Neural progenitor cell (in vitro differentiated cells): Measurements from ENCODE around the gene UFC1. TPM values are rescaled to one million over a fixed set of nuclear protein-coding genes. Genes with fewer than 3 reads are reported as not detected.

Source experiments
- DNase-seq: peaks from one replicate; pipeline ENCODE4 v3.0.0-alpha.2; 2016; ENCODE audit warnings: low spot score
- H2AFZ ChIP-seq: fragments of 200-600 bp; sonication (generic); replicated peaks from 2 replicates; pipeline ENCODE4 v1.6.1; 2016; ENCODE audit warnings: antibody characterized with exemption
- H3F3A ChIP-seq: fragments of 200-600 bp; sonication (generic); 2 replicates; pipeline ENCODE4 v1.6.1; 2016; ENCODE audit warnings: antibody characterized with exemption, low read depth
- H3K27ac ChIP-seq: fragments of 200-600 bp; sonication (generic); 2 replicates; pipeline ENCODE4 v1.5.1; 2016; ENCODE audit warnings: mild to moderate bottlenecking
- H3K27me3 ChIP-seq: fragments of 200-600 bp; sonication (generic); 2 replicates; pipeline ENCODE4 v1.6.1; 2016; ENCODE audit warnings: mild to moderate bottlenecking, moderate library complexity
- H3K36me3 ChIP-seq: fragments of 200-600 bp; sonication (generic); 2 replicates; pipeline ENCODE4 v1.5.1; 2016
- H3K4me1 ChIP-seq: fragments of 200-600 bp; sonication (generic); 2 replicates; pipeline ENCODE4 v1.6.1; 2016; ENCODE audit warnings: mixed run types
- H3K4me2 ChIP-seq: fragments of 200-600 bp; sonication (generic); 2 replicates; pipeline ENCODE4 v1.6.1; 2016
- H3K4me3 ChIP-seq: fragments of 200-600 bp; sonication (generic); 2 replicates; pipeline ENCODE4 v1.5.1; 2016
- H3K79me2 ChIP-seq: fragments of 200-600 bp; sonication (generic); 2 replicates; pipeline ENCODE4 v1.6.1; 2016; ENCODE audit warnings: low read depth
- H3K9ac ChIP-seq: fragments of 200-600 bp; sonication (generic); 2 replicates; pipeline ENCODE4 v1.6.1; 2016
- H3K9me3 ChIP-seq: fragments of 200-600 bp; sonication (generic); 2 replicates; pipeline ENCODE4 v1.5.1; 2016; ENCODE audit warnings: low read depth
- H4K20me1 ChIP-seq: fragments of 200-600 bp; sonication (generic); 2 replicates; pipeline ENCODE4 v1.6.1; 2016; ENCODE audit warnings: low read depth
- H3K27ac Mint-ChIP-seq: 3 replicates; pipeline ENCODE4 v1.8.0; 2021; ENCODE audit warnings: mixed read lengths
- H3K27me3 Mint-ChIP-seq: 2 replicates; pipeline ENCODE4 v1.8.0; 2022; ENCODE audit warnings: low read depth, mild to moderate bottlenecking, inconsistent platforms, moderate library complexity, mixed read lengths; ENCODE audit not compliant: insufficient read depth
- H3K36me3 Mint-ChIP-seq: 3 replicates; pipeline ENCODE4 v1.8.0; 2021; ENCODE audit warnings: mixed read lengths
- H3K4me1 Mint-ChIP-seq: 3 replicates; pipeline ENCODE4 v1.8.0; 2021; ENCODE audit warnings: mixed read lengths
- H3K4me3 Mint-ChIP-seq: 3 replicates; pipeline ENCODE4 v1.8.0; 2021; ENCODE audit warnings: mild to moderate bottlenecking, moderate library complexity, mixed read lengths
- H3K9me3 Mint-ChIP-seq: 3 replicates; pipeline ENCODE4 v1.8.0; 2020; ENCODE audit warnings: mixed read lengths
- EZH2 ChIP-seq: fragments of 200-600 bp; sonication (generic); IDR thresholded peaks from 2 replicates; pipeline ENCODE4 v1.6.1; 2017; ENCODE audit warnings: antibody characterized with exemption, mild to moderate bottlenecking, moderate library complexity
- EZH2phosphoT487 ChIP-seq: fragments of 200-600 bp; sonication (generic); IDR thresholded peaks from 2 replicates; pipeline ENCODE4 v1.6.1; 2017; ENCODE audit warnings: antibody characterized with exemption
- total RNA-seq: library from RNA; depleted of rRNA; stranded (reverse); fragments of >200 nt; gene quantifications from 2 replicates; pipeline ENCODE4 v1.2.3, GENCODE V29; 2015; ENCODE audit warnings: low replicate concordance
- TF ChIP-seq, protein P1 (sequence below): fragments of 200-600 bp; sonication (generic); IDR thresholded peaks from 2 replicates; pipeline ENCODE4 v1.5.1; 2017; ENCODE audit warnings: antibody characterized with exemption, mild to moderate bottlenecking

Gene UFC1
- total RNA-seq, 1 donor from 2014 or later: 114 TPM

DNA sequence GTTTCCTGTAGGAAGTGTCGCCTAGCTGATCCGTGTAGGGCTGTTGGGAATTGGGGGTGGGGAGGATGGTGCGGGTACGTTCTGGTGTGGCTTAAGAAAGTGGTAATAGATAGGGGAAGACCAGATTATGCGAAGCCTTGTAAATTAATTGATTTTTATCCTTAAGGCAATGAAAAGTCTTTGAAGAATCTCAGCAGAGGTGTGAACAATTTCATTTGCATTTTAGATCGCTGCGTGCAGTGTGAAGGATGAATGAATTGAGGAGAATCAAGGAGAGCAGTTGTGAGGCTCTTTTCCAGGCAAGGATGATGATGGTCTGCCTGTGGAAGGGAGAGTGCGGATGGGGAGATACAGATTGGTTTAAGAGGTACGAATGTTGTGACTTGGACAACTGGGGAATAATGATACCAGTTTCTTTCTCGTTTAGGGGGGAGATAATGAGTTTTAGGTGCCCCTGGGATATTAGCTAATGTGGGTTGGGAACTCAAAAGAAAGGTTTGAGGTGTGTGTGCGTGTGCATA, 20.5 kb upstream of the UFC1 start:
- H3K4me3 ChIP-seq: peak overlapping the region; percentile 77
- H3K36me3 ChIP-seq: no peaks in the 10 kb centered on the region
- Mint-ChIP-seq H3K9me3 (no peaks in the 10 kb centered on the region), H3K4me3 (no peak overlapping the region), H3K4me1 (peaks cover 25% of the 10 kb centered on the region), H3K36me3 (peaks cover 13% of the 10 kb centered on the region), H3K27ac (no peak overlapping the region), H3K27me3 (no peaks in the 10 kb centered on the region)
- H3F3A ChIP-seq: peaks cover 38% of the 10 kb centered on the region
- peak overlapping the region; percentile 90 for H3K4me2 ChIP-seq
- no peak for TF ChIP-seq EZH2
- no peak for TF ChIP-seq EZH2phosphoT487
- TF ChIP-seq, protein P1, sequence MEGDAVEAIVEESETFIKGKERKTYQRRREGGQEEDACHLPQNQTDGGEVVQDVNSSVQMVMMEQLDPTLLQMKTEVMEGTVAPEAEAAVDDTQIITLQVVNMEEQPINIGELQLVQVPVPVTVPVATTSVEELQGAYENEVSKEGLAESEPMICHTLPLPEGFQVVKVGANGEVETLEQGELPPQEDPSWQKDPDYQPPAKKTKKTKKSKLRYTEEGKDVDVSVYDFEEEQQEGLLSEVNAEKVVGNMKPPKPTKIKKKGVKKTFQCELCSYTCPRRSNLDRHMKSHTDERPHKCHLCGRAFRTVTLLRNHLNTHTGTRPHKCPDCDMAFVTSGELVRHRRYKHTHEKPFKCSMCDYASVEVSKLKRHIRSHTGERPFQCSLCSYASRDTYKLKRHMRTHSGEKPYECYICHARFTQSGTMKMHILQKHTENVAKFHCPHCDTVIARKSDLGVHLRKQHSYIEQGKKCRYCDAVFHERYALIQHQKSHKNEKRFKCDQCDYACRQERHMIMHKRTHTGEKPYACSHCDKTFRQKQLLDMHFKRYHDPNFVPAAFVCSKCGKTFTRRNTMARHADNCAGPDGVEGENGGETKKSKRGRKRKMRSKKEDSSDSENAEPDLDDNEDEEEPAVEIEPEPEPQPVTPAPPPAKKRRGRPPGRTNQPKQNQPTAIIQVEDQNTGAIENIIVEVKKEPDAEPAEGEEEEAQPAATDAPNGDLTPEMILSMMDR: no peak
- H4K20me1 ChIP-seq: peaks cover 7% of the 10 kb centered on the region
- peak overlapping the region; percentile 98 for H3K27ac ChIP-seq
- peaks cover 20% of the 10 kb centered on the region for H3K4me1 ChIP-seq
- H3K79me2 ChIP-seq: peaks cover 58% of the 10 kb centered on the region
- H3K9ac ChIP-seq: peak overlapping the region; percentile 51
- peak overlapping the region; percentile 79 for H2AFZ ChIP-seq
- DNase-seq: no peak
- H3K27me3 ChIP-seq: no peaks in the 10 kb centered on the region
- no peaks in the 10 kb centered on the region for H3K9me3 ChIP-seq

DNA sequence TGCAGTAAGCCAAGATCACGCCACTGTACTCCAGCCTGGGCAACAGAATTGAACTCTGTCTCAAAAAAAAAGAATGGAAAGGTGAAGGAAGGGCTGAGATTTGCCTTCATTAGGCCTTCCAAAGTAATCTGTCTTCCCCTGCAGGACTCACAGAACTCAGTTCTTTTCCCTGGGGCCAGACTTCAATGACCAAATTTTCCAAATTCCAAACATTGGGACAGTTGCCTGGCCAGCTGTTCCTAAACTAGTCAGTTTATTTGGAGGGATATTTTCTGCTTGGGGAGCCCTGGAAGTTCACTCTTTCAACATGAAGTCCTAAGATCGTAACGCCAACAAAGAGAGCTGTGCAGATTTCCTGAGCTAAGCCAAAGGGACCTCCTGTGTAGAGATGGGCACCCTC, 15.9 kb upstream of the UFC1 start:
- H3K9me3 ChIP-seq: no peaks in the 10 kb centered on the region
- Mint-ChIP-seq H3K27ac (no peak overlapping the region), H3K36me3 (peaks cover 7% of the 10 kb centered on the region), H3K4me3 (no peak overlapping the region), H3K4me1 (peaks cover 4% of the 10 kb centered on the region), H3K9me3 (no peaks in the 10 kb centered on the region), H3K27me3 (no peaks in the 10 kb centered on the region)
- no peak overlapping the region for H3K4me2 ChIP-seq
- DNase-seq: no peak
- no peak overlapping the region for H3K9ac ChIP-seq
- peaks cover 21% of the 10 kb centered on the region for H3F3A ChIP-seq
- TF ChIP-seq EZH2 (no peak), EZH2phosphoT487 (no peak)
- TF ChIP-seq, protein P1: no peak
- no peaks in the 10 kb centered on the region for H3K4me1 ChIP-seq
- no peaks in the 10 kb centered on the region for H3K27me3 ChIP-seq
- H3K27ac ChIP-seq: no peak overlapping the region
- H4K20me1 ChIP-seq: no peaks in the 10 kb centered on the region
- no peak overlapping the region for H3K4me3 ChIP-seq
- H3K79me2 ChIP-seq: peaks cover 21% of the 10 kb centered on the region
- no peak overlapping the region for H2AFZ ChIP-seq
- no peaks in the 10 kb centered on the region for H3K36me3 ChIP-seq

DNA sequence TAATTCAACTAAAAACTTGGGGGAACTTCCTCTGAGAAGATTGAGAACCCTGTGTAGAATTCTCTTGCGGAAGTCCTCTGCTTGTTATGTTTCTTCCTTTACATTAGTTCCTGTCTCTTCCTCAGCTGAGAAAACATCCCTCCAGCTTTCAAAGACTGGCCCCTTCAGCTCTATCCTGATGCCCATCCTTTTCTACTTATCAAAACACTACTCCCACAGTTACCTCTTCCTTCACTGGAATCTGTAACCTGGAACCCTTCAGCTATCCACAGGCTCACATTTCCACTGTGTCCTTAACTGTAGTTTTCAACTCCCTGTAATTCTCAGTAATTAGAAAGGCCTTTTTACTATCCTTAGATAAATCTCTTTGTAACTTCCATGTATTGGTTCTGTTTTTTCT, 15.3 kb upstream of the UFC1 start:
- Histone ChIP-seq H3K4me2 (no peak overlapping the region), H3K79me2 (peaks cover 19% of the 10 kb centered on the region), H4K20me1 (no peaks in the 10 kb centered on the region), H3K4me1 (no peaks in the 10 kb centered on the region), H2AFZ (no peak overlapping the region), H3K27me3 (no peaks in the 10 kb centered on the region), H3K4me3 (no peak overlapping the region), H3K9ac (no peak overlapping the region), H3K36me3 (no peaks in the 10 kb centered on the region), H3F3A (peaks cover 15% of the 10 kb centered on the region), H3K27ac (no peak overlapping the region), H3K9me3 (no peaks in the 10 kb centered on the region)
- no peak for DNase-seq
- Mint-ChIP-seq H3K27ac (no peak overlapping the region), H3K9me3 (no peaks in the 10 kb centered on the region), H3K4me1 (peaks cover 4% of the 10 kb centered on the region), H3K4me3 (no peak overlapping the region), H3K36me3 (peaks cover 7% of the 10 kb centered on the region), H3K27me3 (no peaks in the 10 kb centered on the region)
- TF ChIP-seq, protein P1: no peak
- no peak for TF ChIP-seq EZH2
- no peak for TF ChIP-seq EZH2phosphoT487
